GM12864 (cell line): ENCODE results near the gene KRTAP5-6.

ENCODE experiments used
- DNase-seq: peaks from one replicate; pipeline ENCODE4 v3.0.0-alpha.2; 2011; ENCODE audit warnings: low read depth
- H3K4me3 ChIP-seq: 2 replicates; pipeline ENCODE4 v1.5.1; 2011; ENCODE audit warnings: mild to moderate bottlenecking, low read depth, low read length, control low read depth
- TF ChIP-seq, protein P1 (sequence below): IDR thresholded peaks from 2 replicates; pipeline ENCODE4 v1.5.1; 2011; ENCODE audit warnings: low read depth, mild to moderate bottlenecking, moderate library complexity, low read length, control low read depth, inconsistent platforms; ENCODE audit errors: missing control alignments

The KRTAP5-6 gene

DNA sequence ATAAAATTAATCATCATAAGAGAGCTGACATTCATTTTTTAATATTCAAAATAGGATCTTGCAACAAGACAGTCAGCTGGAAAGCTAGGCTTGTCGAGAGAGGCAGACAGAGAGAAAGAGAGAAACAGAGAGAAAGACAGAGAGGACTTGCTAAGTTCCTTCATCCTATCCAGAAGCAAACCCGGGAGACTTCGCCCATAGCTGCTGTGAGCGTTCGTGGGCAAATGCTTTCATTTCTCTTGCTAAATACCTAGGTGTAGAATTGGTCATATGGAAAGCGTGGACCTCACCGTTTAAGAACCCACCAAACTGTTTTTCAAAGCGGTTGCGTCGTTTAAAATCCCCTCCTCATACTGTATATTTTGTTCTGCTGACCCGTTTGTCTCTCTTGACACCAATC is 25.3 kb upstream of the KRTAP5-6 start:
- H3K4me3 ChIP-seq, result no peak overlapping the region
- no peak for DNase-seq
- TF ChIP-seq, protein P1, sequence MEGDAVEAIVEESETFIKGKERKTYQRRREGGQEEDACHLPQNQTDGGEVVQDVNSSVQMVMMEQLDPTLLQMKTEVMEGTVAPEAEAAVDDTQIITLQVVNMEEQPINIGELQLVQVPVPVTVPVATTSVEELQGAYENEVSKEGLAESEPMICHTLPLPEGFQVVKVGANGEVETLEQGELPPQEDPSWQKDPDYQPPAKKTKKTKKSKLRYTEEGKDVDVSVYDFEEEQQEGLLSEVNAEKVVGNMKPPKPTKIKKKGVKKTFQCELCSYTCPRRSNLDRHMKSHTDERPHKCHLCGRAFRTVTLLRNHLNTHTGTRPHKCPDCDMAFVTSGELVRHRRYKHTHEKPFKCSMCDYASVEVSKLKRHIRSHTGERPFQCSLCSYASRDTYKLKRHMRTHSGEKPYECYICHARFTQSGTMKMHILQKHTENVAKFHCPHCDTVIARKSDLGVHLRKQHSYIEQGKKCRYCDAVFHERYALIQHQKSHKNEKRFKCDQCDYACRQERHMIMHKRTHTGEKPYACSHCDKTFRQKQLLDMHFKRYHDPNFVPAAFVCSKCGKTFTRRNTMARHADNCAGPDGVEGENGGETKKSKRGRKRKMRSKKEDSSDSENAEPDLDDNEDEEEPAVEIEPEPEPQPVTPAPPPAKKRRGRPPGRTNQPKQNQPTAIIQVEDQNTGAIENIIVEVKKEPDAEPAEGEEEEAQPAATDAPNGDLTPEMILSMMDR, result no peak

DNA sequence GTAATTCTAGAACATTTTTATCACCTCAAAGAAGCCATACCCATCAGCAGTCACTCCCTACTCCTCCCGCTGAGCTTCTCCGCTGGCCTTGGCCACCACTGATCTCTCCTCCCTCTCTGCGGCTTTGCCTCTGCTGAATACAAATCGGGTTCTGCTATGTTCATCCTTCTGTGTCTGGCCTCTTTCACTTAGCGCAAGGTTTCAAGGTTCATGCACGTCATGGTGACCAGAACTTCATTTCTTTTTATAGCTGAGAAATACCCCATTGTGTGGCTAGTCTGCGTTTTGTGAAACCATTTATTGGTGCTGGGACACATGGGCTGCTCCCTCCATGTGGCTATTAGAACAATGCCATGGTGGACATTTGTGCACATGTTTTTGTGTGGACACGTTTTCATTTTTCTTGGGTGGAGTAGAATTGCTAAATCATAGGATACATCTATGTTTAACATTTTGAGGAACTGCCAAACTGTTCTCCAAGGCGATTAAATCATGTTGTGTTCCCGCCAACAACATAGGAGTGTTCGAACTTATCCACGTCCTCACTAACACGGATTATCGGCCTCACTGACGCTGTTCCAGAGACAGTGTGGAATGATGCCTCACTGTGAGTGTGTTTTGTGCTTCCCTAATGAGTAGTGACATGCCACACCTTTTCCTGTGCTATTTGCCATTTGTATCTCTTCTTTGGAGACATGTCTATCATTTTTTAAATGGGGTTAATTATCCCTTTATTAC is 24.2 kb upstream of the KRTAP5-6 start:
- DNase-seq, result no peak
- no peak overlapping the region for H3K4me3 ChIP-seq
- TF ChIP-seq, protein P1, result no peak

DNA sequence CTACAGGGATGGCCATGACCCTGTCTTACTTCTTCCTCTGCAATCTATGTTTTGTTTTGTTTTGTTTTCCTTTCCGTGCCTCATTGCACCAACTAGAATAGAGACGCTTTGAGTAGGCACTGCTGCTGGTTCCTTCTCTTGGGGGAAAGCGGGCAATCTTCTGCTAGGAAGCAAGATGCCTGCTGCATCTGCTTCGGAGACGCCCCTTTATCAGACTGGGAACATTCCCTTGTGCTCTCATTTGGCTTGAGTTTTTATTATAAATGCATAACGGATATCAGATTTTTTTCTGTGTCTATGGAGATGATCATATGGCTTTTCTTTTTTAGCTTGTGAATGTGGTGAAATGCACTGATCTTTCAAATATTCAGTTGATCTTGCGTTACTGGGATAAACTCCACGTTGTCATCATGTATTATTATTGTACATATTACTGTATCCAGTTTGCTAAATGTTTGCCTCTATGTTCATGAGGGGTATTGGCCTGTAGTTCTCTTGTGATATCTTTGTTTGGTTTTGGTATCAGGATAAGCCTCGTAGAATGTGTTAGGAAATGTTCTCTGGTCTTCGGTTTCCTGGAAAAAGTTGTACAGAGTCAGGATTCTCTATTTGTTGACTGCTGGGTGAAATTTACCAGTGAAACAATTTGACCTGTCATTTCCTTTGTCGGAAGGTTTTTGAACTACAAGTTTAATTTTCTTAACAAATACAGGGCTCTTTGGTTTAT is 23.4 kb upstream of the KRTAP5-6 start:
- no peak for DNase-seq
- no peak overlapping the region for H3K4me3 ChIP-seq
- TF ChIP-seq, protein P1, result no peak

DNA sequence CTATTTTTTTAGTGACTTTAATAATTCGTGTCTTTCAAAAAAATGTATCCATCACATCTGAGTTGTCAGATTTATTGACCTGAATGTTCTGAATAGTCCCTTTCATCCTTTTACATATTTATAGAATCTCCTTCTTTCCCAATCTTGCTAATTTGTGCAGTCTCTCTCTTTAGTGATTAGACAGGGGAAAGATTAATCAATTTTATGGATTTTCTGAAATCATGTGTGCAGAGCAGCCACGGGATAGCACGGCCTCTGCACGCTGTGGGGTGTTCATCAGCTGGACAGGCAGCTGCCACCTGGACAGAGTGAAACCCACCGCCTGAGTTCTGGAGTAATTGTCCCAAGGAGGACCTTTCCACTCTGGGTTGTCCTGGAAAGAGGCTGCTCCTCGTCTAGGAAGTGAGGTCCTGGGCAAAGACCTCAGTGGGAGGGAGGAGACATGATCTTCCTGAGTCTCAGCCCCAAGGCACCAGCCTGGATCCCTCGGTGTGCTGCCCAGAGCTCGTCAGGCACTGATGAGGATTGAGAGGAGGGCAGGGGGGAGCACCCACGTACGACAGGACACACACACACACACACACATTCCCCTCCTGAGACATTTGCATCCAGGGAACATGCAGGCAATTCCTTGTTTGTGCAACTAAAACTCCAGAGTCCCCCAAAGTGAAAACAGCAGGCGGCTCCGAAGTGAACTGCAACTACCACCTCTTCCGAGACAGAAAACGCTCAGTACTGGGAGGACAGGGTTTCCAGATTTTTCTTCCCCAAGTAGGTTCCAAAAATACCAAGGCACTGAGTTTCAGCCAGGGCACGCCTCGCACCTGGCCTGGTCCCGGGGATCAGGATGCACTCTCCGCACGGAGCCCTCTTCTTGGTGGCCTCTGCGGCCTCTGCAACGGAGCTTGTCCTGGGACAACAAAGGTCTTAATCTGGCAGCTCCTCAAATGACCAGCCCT is 22.5 kb upstream of the KRTAP5-6 start:
- H3K4me3 ChIP-seq, result no peak overlapping the region

DNA sequence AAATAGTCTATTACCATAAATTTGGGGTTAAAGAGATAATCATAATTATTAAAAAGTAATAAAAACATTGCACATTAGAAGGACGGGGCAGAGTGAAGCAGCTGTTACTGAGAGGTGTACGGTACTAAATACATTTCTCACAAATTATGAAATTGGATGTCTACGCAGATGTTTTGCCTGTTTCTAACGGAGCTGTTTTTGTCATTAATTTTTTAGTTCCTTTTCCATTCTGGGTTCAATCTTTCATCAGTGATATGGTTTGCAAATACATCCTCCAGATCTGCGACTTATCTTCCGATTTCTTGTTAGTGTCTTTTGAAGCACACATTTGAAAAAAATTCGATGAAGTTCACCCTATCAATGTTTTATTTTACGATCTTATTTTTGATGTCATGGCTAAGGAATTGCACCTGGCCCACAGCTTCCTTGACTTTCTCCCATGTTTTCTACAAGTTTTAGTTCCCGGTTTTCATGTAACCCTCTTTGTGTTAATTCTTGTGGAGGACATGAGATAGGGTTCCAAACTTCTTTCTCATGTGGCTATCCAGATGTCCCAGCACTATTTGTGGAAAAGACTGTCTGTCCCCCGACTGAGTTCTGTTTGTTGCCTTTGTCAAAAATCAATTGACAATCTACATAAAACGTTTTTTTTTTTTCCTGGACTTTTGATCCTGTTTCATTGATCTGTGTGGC is 21.3 kb upstream of the KRTAP5-6 start:
- no peak overlapping the region for H3K4me3 ChIP-seq
- TF ChIP-seq, protein P1, result no peak
- DNase-seq, result no peak

More for the DNA sequence above, 22.5 kb upstream of the KRTAP5-6 start:
- no peak for DNase-seq
- TF ChIP-seq, protein P1, result no peak

DNA sequence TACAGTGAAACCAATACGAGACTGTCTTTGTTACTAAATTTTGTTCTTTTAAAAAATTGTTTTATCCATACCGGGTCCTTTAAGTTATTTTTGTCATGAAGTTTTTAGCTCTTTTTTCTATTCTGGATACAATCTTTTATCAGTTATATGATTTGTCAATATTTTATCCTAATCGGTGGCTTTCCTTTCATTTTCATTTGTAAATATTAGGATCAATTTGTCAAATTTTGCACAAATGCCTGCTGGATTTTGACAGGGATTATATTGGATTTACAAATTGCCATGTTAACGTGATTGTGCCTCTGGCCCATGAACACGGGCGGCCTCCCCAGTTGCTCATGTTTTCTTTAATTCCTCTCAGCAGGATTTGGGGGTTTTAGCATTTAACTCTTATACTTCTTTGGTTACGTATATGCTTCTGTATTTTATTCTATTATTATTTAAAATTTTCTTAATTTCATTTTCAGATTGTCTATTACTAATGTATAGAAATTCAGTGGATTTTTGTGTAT is 20.7 kb upstream of the KRTAP5-6 start:
- TF ChIP-seq, protein P1, result no peak
- no peak for DNase-seq
- no peak overlapping the region for H3K4me3 ChIP-seq
